Measurements from ENCODE around the gene EFNA3.

- no peak for TF ChIP-seq CTCF (IDR thresholded peaks at IDR 0.05)
- TF ChIP-seq POLR2A (IDR thresholded peaks at IDR 0.05), result no peak
- no peak for TF ChIP-seq POLR2AphosphoS5 (IDR thresholded peaks at IDR 0.05)
Measured at GRCh38 chr1:155110826-155111225, 32.2 kb downstream of the EFNA3 start.
